ENCODE data around the gene NENF. TPM values are rescaled to one million over a fixed set of nuclear protein-coding genes. Genes with fewer than 3 reads are reported as not detected.

The NENF gene
- total RNA-seq, 1 donor from 2014 or later, result 106 TPM

- intact Hi-C loops (cut with DNase I), result no loop called here
- DNase-seq (no peak), ATAC-seq (ENCODE audit: poor library complexity) (no peak)
Observed at GRCh38 chr1:212428496-212428895, 4.2 kb upstream of the NENF start.

GRCh38 chr1:212430416-212430815 lies 2.3 kb upstream of the NENF start:
- ATAC-seq (ENCODE audit: poor library complexity) (no peak), DNase-seq (no peak)
- intact Hi-C loops (cut with DNase I), result no loop called here

GRCh38 chr1:212430955-212431394 lies 1.7 kb upstream of the NENF start:
- DNase-seq (no peak), ATAC-seq (ENCODE audit: poor library complexity) (no peak)
- intact Hi-C loops (cut with DNase I), result no loop called here

GRCh38 chr1:212431644-212432043 lies 1.1 kb upstream of the NENF start:
- ATAC-seq (ENCODE audit: poor library complexity) (no peak), DNase-seq (no peak)
- intact Hi-C loops (cut with DNase I), result no loop called here

- DNase-seq, result no peak
- intact Hi-C loops (cut with DNase I), result no loop called here
- peak; percentile 11 for ATAC-seq (ENCODE audit: poor library complexity)
Observed at GRCh38 chr1:212432272-212432660, 454 bp upstream of the NENF start.

- DNase-seq (no peak), ATAC-seq (ENCODE audit: poor library complexity) (no peak)
- intact Hi-C loops (cut with DNase I), result no loop called here
Observed at GRCh38 chr1:212433577-212434462, 1.1 kb downstream of the NENF start.

GRCh38 chr1:212434992-212435391 lies 2.3 kb downstream of the NENF start:
- no peak for DNase-seq
- intact Hi-C loops (cut with DNase I), result no loop called here
- no peak for ATAC-seq (ENCODE audit: poor library complexity)

- DNase-seq (no peak), ATAC-seq (ENCODE audit: poor library complexity) (no peak)
- intact Hi-C loops (cut with DNase I), result no loop called here
Observed at GRCh38 chr1:212437179-212437798, 4.6 kb downstream of the NENF start.

- intact Hi-C loops (cut with DNase I), result no loop called here
- DNase-seq, result no peak
- no peak for ATAC-seq (ENCODE audit: poor library complexity)
Observed at GRCh38 chr1:212438831-212439237, 6.1 kb downstream of the NENF start.

- intact Hi-C loops (cut with DNase I), result no loop called here
- DNase-seq (no peak), ATAC-seq (ENCODE audit: poor library complexity) (no peak)
Observed at GRCh38 chr1:212440419-212440818, 7.7 kb downstream of the NENF start.

- ATAC-seq (ENCODE audit: poor library complexity) (no peak), DNase-seq (no peak)
- intact Hi-C loops (cut with DNase I), result no loop called here
Observed at GRCh38 chr1:212442408-212442807, 9.7 kb downstream of the NENF start.

- intact Hi-C loops (cut with DNase I), result no loop called here
- ATAC-seq (ENCODE audit: poor library complexity), result no peak
- DNase-seq, result no peak
Observed at GRCh38 chr1:212446333-212446732, 13.6 kb downstream of the NENF start.

- no peak for DNase-seq
- no peak for ATAC-seq (ENCODE audit: poor library complexity)
- intact Hi-C loops (cut with DNase I), result no loop called here
Observed at GRCh38 chr1:212447478-212447877, 14.8 kb downstream of the NENF start.

GRCh38 chr1:212450331-212450881 lies 17.7 kb downstream of the NENF start:
- intact Hi-C loops (cut with DNase I), result loop anchor here (5.0 kb wide), 1 partner anchor 83 kb away; no protein-coding TSS in a partner anchor
- ATAC-seq (ENCODE audit: poor library complexity) (peak; percentile 42), DNase-seq (no peak)

GRCh38 chr1:212451416-212452322 lies 18.9 kb downstream of the NENF start:
- intact Hi-C loops (cut with DNase I), result loop anchor here (5.0 kb wide), 1 partner anchor 84 kb away; no protein-coding TSS in a partner anchor
- no peak for ATAC-seq (ENCODE audit: poor library complexity)
- no peak for DNase-seq

- intact Hi-C loops (cut with DNase I), result loop anchor here (5.0 kb wide), 1 partner anchor 85 kb away; no protein-coding TSS in a partner anchor
- DNase-seq (peak; percentile 75), ATAC-seq (ENCODE audit: poor library complexity) (peak; percentile 59)
Observed at GRCh38 chr1:212452323-212453155, 19.8 kb downstream of the NENF start.

GRCh38 chr1:212453156-212453857 lies 20.6 kb downstream of the NENF start:
- intact Hi-C loops (cut with DNase I), result loop anchor here (5.0 kb wide), 1 partner anchor 86 kb away; no protein-coding TSS in a partner anchor
- peak; percentile 19 for ATAC-seq (ENCODE audit: poor library complexity)
- DNase-seq, result no peak

Measured in Right ventricle myocardium superior (tissue), 1 donor.